MM.1S (cell line): ENCODE measurements around the gene CACNG4.

ENCODE experiments used
- DNase-seq: peaks from one replicate; pipeline ENCODE4 v3.0.0-alpha.2; 2015
- H2AFZ ChIP-seq: fragments of 300-600 bp; sonication (generic); 2 replicates; pipeline ENCODE4 v1.6.0; 2016; ENCODE audit warnings: antibody characterized with exemption, low read length
- H3F3A ChIP-seq: fragments of 300-600 bp; sonication (generic); 2 replicates; pipeline ENCODE4 v1.6.1; 2016; ENCODE audit warnings: mild to moderate bottlenecking, antibody characterized with exemption, low read length, moderate library complexity, mixed read lengths; ENCODE audit not compliant: insufficient read depth
- H3K27ac ChIP-seq: fragments of 300-600 bp; sonication (generic); 2 replicates; pipeline ENCODE4 v1.5.1; 2016; ENCODE audit warnings: mild to moderate bottlenecking, low read length
- H3K27me3 ChIP-seq: fragments of 300-600 bp; sonication (generic); replicated peaks from 2 replicates; pipeline ENCODE4 v1.6.0; 2016; ENCODE audit warnings: low read length; ENCODE audit not compliant: insufficient read depth
- H3K36me3 ChIP-seq: fragments of 300-600 bp; sonication (generic); replicated peaks from 2 replicates; pipeline ENCODE4 v1.6.1; 2016; ENCODE audit warnings: mild to moderate bottlenecking, low read length, mixed read lengths; ENCODE audit not compliant: insufficient read depth
- H3K4me1 ChIP-seq: fragments of 300-600 bp; sonication (generic); 2 replicates; pipeline ENCODE4 v1.6.1; 2016; ENCODE audit warnings: low read length, mixed read lengths
- H3K4me2 ChIP-seq: fragments of 300-600 bp; sonication (generic); 2 replicates; pipeline ENCODE4 v1.6.0; 2016; ENCODE audit warnings: low read depth, low read length
- H3K4me3 ChIP-seq: fragments of 300-600 bp; sonication (generic); 2 replicates; pipeline ENCODE4 v1.5.1; 2016; ENCODE audit warnings: low read length, mixed read lengths
- H3K79me2 ChIP-seq: fragments of 300-600 bp; sonication (generic); 2 replicates; pipeline ENCODE4 v1.6.1; 2016; ENCODE audit warnings: mixed run types, low read length, mixed read lengths
- H3K9ac ChIP-seq: fragments of 300-600 bp; sonication (generic); 2 replicates; pipeline ENCODE4 v1.6.1; 2016; ENCODE audit warnings: low read length, mixed read lengths
- H3K9me2 ChIP-seq: fragments of 300-600 bp; sonication (generic); replicated peaks from 2 replicates; pipeline ENCODE4 v1.6.1; 2016; ENCODE audit warnings: mild to moderate bottlenecking, low read length, mixed read lengths; ENCODE audit not compliant: insufficient read depth
- H3K9me3 ChIP-seq: fragments of 300-600 bp; sonication (generic); replicated peaks from 2 replicates; pipeline ENCODE4 v1.6.1; 2016; ENCODE audit warnings: mild to moderate bottlenecking, low read length, mixed read lengths; ENCODE audit not compliant: insufficient read depth
- H4K20me1 ChIP-seq: fragments of 300-600 bp; sonication (generic); 2 replicates; pipeline ENCODE4 v1.6.1; 2016; ENCODE audit warnings: mild to moderate bottlenecking, low read length, moderate library complexity, mixed read lengths; ENCODE audit not compliant: insufficient read depth
- CTCF ChIP-seq: fragments of 300-600 bp; sonication (generic); IDR thresholded peaks from 2 replicates; pipeline ENCODE4 v1.5.1; 2016; ENCODE audit warnings: antibody characterized with exemption, low read length, mixed read lengths
- EZH2 ChIP-seq: fragments of 300-600 bp; sonication (generic); optimal IDR thresholded peaks from 2 replicates; pipeline ENCODE3; 2017; ENCODE audit warnings: low read depth, mild to moderate bottlenecking, antibody characterized with exemption, low read length, mixed read lengths
- EZH2phosphoT487 ChIP-seq: fragments of 300-600 bp; sonication (generic); IDR thresholded peaks from 2 replicates; pipeline ENCODE4 v1.6.1; 2018; ENCODE audit warnings: antibody characterized with exemption, low read length

Gene CACNG4

GRCh38 chr17:66948061-66948750 is 16.3 kb upstream of the CACNG4 start:
- H3K27me3 ChIP-seq: peaks cover 25% of the 10 kb centered on the region
- no peak for DNase-seq
- no peak overlapping the region for H3K4me3 ChIP-seq
- no peak overlapping the region for H3K9ac ChIP-seq
- no peaks in the 10 kb centered on the region for H3K79me2 ChIP-seq
- H3K36me3 ChIP-seq: no peaks in the 10 kb centered on the region
- no peak overlapping the region for H2AFZ ChIP-seq
- no peaks in the 10 kb centered on the region for H3K4me1 ChIP-seq
- H3K4me2 ChIP-seq: no peak overlapping the region
- TF ChIP-seq CTCF (no peak), EZH2 (no peak), EZH2phosphoT487 (no peak)
- no peaks in the 10 kb centered on the region for H3K9me3 ChIP-seq
- H4K20me1 ChIP-seq: no peaks in the 10 kb centered on the region
- no peaks in the 10 kb centered on the region for H3F3A ChIP-seq
- no peaks in the 10 kb centered on the region for H3K9me2 ChIP-seq
- H3K27ac ChIP-seq: no peak overlapping the region

- H2AFZ ChIP-seq: no peak overlapping the region
- no peak overlapping the region for H3K4me3 ChIP-seq
- no peak overlapping the region for H3K4me2 ChIP-seq
- H3K9ac ChIP-seq: no peak overlapping the region
- H3K9me3 ChIP-seq: no peaks in the 10 kb centered on the region
- peaks cover 15% of the 10 kb centered on the region for H3K27me3 ChIP-seq
- H4K20me1 ChIP-seq: no peaks in the 10 kb centered on the region
- DNase-seq: no peak
- H3K36me3 ChIP-seq: no peaks in the 10 kb centered on the region
- no peaks in the 10 kb centered on the region for H3F3A ChIP-seq
- no peak for TF ChIP-seq EZH2
- no peak for TF ChIP-seq CTCF
- TF ChIP-seq EZH2phosphoT487: no peak
- H3K79me2 ChIP-seq: no peaks in the 10 kb centered on the region
- H3K9me2 ChIP-seq: no peaks in the 10 kb centered on the region
- H3K4me1 ChIP-seq: no peaks in the 10 kb centered on the region
- no peak overlapping the region for H3K27ac ChIP-seq
Observed at GRCh38 chr17:66949501-66949900, 15.0 kb upstream of the CACNG4 start.

GRCh38 chr17:66950325-66950724 is 14.2 kb upstream of the CACNG4 start:
- Histone ChIP-seq H3K36me3 (no peaks in the 10 kb centered on the region), H3K9ac (no peak overlapping the region), H3K79me2 (no peaks in the 10 kb centered on the region), H3K4me2 (no peak overlapping the region), H3K9me2 (no peaks in the 10 kb centered on the region), H4K20me1 (no peaks in the 10 kb centered on the region), H3F3A (no peaks in the 10 kb centered on the region), H3K9me3 (no peaks in the 10 kb centered on the region), H3K4me1 (no peaks in the 10 kb centered on the region), H3K27me3 (peaks cover 9% of the 10 kb centered on the region; the same call in 1 of the 2 replicates), H2AFZ (no peak overlapping the region), H3K27ac (no peak overlapping the region), H3K4me3 (no peak overlapping the region)
- no peak for DNase-seq
- TF ChIP-seq EZH2: no peak
- TF ChIP-seq EZH2phosphoT487: no peak
- TF ChIP-seq CTCF: no peak
